Activated naive CD4-positive, alpha-beta T cell treated with anti-CD3 and anti-CD28 coated beads, Interleukin-2, amount 50 U/mL, for 16 hours (primary cell): ENCODE results near the gene CHID1.

ENCODE experiments used
- DNase-seq: peaks from one replicate; pipeline ENCODE4 v3.0.0-alpha.2; 2020

The CHID1 gene

GRCh38 chr11:831961-832528, 78.6 kb downstream of the CHID1 start:
- DNase-seq: no peak

- no peak for DNase-seq
Observed at GRCh38 chr11:831118-831864, 79.3 kb downstream of the CHID1 start.

GRCh38 chr11:830295-831117, 80.1 kb downstream of the CHID1 start:
- DNase-seq: peak; percentile 61

- no peak for DNase-seq
Observed at GRCh38 chr11:829847-830294, 80.7 kb downstream of the CHID1 start.

- DNase-seq: no peak
Observed at GRCh38 chr11:829176-829846, 81.3 kb downstream of the CHID1 start.

- DNase-seq: no peak
Observed at GRCh38 chr11:828506-829175, 82.0 kb downstream of the CHID1 start.

GRCh38 chr11:827897-828192, 82.8 kb downstream of the CHID1 start, which contains the start of gene CRACR2B:
TSS of gene CRACR2B (plus strand) at chr11:827919. CDS start at chr11:828608, 689 bp downstream.
- no peak for DNase-seq

GRCh38 chr11:827146-827896, 83.3 kb downstream of the CHID1 start:
- no peak for DNase-seq

- no peak for DNase-seq
Observed at GRCh38 chr11:826836-827145, 83.8 kb downstream of the CHID1 start.

- DNase-seq: no peak
Observed at GRCh38 chr11:826227-826621, 84.4 kb downstream of the CHID1 start.

- DNase-seq: no peak
Observed at GRCh38 chr11:825366-826226, 85.0 kb downstream of the CHID1 start.

GRCh38 chr11:824942-825341, 85.7 kb downstream of the CHID1 start:
- DNase-seq: no peak

GRCh38 chr11:824292-824880, 86.2 kb downstream of the CHID1 start:
- no peak for DNase-seq

- DNase-seq: no peak
Observed at GRCh38 chr11:823441-824291, 86.9 kb downstream of the CHID1 start.

GRCh38 chr11:821512-822371, 88.9 kb downstream of the CHID1 start:
- no peak for DNase-seq

GRCh38 chr11:820655-821511, 89.7 kb downstream of the CHID1 start:
- DNase-seq: no peak

GRCh38 chr11:819943-820649, 90.5 kb downstream of the CHID1 start:
- DNase-seq: peak; percentile 95
